HL-60/S4 (cell line): Measurements from ENCODE around the gene RPGR.

Experiments used
- in situ Hi-C: fragments of 300-500 bp; cut with MboI; formaldehyde crosslinking; loops from 2 replicates; pipeline ENCODE4 v1.14.3; 2022; ENCODE audit warnings: low sequenced_read_pairs

The RPGR gene, protein sequence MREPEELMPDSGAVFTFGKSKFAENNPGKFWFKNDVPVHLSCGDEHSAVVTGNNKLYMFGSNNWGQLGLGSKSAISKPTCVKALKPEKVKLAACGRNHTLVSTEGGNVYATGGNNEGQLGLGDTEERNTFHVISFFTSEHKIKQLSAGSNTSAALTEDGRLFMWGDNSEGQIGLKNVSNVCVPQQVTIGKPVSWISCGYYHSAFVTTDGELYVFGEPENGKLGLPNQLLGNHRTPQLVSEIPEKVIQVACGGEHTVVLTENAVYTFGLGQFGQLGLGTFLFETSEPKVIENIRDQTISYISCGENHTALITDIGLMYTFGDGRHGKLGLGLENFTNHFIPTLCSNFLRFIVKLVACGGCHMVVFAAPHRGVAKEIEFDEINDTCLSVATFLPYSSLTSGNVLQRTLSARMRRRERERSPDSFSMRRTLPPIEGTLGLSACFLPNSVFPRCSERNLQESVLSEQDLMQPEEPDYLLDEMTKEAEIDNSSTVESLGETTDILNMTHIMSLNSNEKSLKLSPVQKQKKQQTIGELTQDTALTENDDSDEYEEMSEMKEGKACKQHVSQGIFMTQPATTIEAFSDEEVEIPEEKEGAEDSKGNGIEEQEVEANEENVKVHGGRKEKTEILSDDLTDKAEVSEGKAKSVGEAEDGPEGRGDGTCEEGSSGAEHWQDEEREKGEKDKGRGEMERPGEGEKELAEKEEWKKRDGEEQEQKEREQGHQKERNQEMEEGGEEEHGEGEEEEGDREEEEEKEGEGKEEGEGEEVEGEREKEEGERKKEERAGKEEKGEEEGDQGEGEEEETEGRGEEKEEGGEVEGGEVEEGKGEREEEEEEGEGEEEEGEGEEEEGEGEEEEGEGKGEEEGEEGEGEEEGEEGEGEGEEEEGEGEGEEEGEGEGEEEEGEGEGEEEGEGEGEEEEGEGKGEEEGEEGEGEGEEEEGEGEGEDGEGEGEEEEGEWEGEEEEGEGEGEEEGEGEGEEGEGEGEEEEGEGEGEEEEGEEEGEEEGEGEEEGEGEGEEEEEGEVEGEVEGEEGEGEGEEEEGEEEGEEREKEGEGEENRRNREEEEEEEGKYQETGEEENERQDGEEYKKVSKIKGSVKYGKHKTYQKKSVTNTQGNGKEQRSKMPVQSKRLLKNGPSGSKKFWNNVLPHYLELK

DNA sequence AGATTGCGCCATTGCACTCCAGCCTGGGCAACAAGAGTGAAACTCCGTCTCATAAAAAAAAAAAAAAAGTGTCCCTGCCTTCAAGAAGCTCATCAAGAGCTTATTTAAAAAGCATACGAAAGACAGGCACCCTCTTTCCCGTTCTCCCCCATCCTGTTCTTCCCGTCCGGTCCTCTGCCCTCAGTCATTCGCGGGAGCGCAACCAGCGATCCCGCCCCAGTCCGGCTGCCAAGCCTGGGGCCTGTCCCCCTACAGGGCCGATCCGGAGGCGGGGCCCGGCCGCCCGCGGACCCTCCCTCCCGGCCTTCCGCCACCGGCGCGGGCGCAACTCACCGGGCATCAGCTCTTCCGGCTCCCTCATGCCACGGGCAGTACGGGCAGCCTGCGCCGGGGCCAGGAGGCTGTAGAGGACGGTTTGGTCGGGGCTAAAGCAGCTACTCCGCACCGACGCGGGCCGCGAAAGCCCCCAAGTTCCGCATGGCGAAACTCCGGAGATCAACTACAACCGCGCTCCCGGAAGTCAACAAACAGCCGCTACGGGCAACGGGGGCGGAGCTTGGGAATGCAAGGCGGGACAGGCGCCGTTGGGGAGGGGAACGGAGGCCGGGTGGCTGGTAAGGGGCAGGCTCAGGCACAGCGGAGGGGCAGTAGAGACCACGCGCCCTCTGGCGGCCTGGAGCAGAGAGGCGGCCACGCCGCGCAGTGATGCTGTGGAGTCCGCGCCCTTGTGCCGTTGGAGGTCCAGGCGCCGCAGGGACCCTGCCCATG lies at the start of gene RPGR:
RPGR (minus strand) TSS at position 503 of the 768 bp plus-strand sequence; CDS start at position 361, 142 bp downstream.
- in situ Hi-C loops = no loop called here

DNA sequence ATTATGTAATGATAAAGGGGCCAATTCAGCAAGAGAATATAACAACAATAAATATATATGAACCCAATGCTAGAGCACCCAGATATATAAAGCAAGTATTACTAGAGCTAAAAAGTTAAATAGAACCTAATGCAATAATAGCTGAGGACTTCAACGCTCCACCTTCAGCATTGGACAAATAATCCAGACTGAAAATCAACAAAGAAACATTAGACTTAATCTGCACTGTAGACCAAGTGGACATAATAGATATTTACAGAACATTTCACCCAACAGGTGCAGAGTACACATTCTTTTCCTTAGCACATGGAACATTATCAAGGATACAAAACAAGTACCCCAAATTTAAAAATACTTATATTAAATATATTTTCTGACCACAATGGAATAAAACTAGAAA lies 49.4 kb upstream of the RPGR start:
- in situ Hi-C loops = no loop called here

DNA sequence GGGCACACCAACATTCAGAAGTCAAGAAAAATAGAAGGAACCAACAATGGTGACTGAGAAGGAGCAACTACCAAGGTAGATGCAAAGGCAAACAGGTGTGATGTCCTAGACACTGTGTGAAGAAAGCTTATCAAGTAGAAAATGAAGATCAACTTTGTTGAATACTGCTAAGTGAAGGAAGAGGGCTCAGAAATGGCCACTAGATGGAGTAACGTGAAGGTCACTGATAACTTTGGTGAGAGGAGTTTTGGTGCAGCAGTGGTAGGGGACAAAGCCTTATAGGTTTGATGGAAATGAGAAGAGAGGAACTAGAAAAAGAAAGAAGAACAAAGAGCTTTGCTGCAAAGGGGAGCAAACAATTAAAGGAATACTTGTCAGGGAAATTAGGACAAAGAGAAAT lies 48.6 kb upstream of the RPGR start:
- in situ Hi-C loops = no loop called here

DNA sequence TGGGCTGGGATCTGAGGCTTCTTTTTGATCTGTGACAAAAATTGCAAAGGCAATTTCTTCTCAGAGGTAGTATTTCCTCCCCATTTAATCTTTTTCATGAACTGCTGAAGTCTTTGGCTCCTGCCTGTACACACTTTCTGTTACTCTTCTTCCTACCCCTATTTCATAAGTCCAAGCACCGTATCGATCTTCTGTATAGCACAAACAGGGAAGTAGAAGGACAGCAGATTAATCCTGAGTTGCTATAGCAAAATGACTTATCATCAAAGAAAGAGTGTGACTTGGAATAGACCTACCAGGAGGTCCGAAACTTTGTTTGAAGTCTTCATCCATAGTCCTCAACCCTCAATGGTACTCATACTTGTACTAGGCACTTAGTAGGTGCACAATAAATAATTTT lies 47.1 kb upstream of the RPGR start:
- in situ Hi-C loops = no loop called here

DNA sequence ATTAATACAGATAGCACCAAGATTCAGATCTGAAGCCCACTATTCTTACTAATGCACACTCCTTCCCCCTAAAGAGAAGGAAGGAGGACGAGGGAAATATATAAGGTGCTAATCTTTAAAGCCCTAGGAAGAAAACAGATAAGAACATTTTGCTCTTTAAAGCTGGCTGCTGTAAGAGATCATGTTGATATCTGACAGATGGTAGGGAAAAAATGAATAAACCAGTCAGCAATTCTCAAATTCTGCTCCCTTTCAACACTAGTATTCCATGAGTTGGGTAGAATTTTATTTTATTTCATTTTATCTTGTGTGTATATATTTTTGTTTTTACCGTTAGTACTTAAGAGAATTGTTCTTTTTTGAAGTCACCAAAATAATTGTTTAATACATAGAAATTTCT lies 44.3 kb upstream of the RPGR start:
- in situ Hi-C loops = no loop called here

DNA sequence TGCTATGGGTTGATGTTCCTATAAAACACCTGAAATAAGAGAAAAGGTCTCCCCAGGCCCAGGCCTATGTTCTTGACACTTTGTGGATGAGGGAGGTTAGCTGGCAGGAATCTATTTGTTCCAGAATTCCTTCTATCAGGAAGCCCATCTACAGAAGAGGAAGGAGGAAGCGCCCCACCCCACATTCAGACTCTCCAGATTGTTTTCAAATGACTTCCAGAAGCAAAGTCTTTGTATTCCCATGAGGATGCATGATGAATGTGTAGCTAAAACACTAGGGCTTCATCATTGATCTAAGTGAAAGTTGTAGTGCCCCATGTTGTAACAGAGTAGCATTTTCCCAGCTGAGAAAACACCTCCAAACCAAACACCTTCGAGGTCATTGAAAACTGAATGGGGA lies 41.5 kb upstream of the RPGR start:
- in situ Hi-C loops = no loop called here

DNA sequence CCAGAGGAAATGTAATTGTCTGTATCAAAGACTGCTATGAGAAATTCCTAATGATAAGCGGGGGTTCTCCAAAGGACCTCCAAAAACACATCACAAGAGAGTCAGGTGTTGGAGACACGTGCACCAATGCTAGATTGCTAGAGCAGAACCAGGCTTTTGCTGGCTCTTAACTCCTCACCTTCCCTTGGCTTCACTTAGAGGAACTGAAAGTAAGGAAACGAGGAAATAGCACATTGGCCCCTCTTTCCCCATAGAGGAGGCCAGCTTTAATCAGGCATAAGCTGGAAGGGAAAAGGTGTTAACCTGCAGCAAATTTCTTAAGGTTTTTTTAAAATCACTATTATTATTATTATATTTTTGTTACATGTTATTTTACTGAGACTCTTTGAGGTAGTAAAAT lies 38.6 kb upstream of the RPGR start:
- in situ Hi-C loops = no loop called here

DNA sequence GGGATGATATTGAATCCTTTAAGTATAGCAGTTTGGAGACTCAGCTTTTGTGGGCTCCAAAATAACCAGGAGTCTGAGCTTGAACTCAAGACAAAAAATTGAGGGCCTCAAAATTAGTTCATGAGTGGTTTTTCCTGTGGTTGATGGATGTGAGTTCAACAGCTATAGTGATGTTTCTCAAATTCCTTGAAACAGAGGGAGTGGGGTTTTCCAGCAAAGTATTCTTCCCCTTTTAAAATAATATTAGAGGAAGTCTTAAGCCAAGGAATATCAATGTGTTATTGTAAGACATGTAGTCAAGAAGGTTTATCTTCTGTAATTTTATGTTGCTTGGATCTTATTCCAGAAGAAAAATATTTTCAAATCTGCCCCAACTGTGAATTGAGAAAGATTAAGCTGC lies 35.7 kb upstream of the RPGR start:
- in situ Hi-C loops = no loop called here

DNA sequence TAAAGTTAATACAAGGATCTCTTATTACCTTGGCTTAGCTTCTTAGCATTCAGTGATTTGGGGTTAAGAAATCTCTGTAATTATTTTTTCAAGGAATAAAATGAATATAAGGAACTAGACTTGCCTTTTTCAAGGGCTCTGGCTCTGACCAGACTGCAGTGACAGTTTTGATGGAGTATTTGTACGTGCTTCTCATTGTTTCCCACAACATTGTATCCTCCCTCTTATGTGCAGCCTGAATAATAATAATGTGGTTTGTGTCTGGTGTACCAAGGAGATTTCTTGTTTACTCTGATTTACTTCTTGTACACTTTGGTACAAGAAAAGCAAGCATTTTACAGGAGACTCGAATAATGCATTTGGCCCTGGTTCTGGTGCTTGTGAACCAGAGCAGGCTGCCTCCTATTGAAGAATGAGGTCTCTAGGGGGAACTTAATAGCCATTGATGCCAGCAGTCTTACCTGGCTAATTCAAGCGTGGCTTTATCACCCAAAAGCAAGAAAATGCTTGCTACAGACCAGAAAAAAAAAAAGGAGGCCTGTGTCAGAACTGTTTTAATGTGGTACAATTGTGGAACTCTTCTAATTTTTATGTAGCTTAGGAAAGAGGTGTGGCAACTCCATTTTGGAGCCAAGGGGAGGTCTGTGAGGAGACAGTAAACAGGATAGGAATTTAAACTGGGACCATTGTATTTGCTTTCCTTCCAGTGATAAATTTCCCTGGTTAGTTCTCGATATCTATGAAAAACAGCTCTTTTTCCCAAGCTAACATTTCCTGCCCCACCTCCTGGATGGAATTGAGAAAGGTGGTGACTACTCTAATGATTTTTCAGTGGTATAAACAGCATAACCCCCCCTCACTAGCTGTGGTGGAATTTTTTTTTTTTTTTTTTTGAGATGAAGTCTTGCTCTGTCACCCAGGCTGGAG lies 30.7 kb upstream of the RPGR start:
- in situ Hi-C loops = no loop called here

DNA sequence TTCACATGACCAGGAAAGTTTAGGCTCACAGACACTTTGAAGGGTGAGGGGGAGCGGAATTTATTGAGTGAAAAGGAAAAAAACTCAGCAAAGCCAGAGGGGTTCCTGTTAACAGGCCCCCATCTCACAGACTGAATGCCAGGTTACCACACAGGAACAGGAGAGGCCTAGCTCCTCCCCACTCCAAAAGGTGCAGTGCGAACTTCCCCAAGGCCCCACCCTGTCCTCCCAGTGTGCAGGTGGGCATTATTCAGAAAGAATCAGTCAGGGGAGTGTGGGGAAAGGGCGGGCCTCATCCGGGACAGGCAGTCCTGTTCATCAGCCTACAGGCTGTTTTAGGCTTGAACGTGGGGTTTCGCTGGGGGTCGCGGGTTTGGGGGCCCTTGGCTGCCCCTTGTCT lies 29.1 kb upstream of the RPGR start:
- in situ Hi-C loops = no loop called here

DNA sequence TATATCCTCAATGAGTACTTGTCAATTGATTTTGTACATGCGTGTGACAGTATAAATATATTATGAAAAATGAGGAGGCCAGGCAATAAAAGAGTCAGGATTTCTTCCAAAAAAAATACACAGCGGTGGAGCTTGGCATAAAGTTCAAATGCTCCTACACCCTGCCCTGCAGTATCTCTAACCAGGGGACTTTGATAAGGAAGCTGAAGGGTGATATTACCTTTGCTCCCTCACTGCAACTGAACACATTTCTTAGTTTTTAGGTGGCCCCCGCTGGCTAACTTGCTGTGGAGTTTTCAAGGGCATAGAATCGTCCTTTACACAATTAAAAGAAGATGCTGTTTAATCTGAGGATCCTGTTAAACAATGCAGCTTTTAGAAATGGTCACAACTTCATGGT lies 25.1 kb upstream of the RPGR start, which contains the start of gene OTC:
OTC (plus strand) TSS at position 243 of the 400 bp plus-strand sequence; CDS start at position 336, 93 bp downstream.
- in situ Hi-C loops = no loop called here

DNA sequence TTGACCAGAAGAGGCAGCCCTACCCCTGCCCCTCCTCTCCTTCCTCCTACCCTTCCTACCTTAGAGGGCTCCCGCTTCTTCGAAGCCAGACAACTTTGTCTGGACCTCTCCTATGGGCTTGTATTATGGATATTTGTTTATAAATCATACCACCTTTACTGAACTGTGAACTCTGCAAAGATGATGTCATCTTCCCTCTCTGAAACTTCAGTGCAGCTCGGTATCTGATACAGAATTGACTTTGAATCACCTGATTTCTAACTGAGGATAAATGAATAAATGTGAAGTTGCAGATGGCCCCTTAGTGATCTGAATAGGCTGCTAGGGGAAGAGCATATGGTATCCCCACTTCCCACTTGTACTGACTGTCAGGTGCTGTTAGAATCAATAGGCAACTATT lies 24.0 kb upstream of the RPGR start:
- in situ Hi-C loops = no loop called here

DNA sequence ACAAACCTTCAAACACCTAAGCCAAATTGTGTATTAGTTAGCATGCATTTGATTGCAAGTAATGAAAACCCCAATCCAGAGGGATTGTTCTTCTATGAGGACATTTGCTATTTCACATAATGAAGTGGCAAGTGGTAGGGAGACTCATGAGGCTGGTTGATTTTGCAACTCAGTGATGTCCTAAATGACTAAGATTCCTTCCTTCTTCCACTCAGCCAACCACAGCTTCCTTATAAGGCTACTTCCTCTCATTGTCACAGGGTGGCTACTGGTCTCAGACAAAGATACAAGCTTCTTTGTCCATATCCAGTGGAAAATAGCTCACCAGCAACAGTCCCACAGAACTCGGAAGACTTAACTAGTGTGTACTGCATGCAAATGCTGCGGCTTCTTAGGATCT lies 19.8 kb upstream of the RPGR start:
- in situ Hi-C loops = no loop called here

DNA sequence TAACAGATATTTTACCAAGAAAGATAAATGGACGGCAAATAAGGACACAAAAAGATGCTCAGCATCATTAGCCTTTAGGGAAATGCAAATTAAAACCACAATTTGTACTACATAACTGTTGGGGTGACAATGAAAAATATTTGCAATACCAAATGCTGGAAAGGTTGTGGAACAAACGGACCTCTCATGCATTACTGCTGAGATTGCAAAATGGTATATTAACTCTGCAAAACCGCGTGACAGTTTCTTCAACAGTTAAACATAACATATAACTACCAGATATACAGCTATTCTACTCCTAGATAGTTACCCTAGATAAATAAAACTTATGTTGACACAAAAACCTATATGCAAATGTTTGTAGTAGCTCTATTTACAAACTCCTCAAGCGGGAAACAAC lies 18.8 kb upstream of the RPGR start:
- in situ Hi-C loops = no loop called here

DNA sequence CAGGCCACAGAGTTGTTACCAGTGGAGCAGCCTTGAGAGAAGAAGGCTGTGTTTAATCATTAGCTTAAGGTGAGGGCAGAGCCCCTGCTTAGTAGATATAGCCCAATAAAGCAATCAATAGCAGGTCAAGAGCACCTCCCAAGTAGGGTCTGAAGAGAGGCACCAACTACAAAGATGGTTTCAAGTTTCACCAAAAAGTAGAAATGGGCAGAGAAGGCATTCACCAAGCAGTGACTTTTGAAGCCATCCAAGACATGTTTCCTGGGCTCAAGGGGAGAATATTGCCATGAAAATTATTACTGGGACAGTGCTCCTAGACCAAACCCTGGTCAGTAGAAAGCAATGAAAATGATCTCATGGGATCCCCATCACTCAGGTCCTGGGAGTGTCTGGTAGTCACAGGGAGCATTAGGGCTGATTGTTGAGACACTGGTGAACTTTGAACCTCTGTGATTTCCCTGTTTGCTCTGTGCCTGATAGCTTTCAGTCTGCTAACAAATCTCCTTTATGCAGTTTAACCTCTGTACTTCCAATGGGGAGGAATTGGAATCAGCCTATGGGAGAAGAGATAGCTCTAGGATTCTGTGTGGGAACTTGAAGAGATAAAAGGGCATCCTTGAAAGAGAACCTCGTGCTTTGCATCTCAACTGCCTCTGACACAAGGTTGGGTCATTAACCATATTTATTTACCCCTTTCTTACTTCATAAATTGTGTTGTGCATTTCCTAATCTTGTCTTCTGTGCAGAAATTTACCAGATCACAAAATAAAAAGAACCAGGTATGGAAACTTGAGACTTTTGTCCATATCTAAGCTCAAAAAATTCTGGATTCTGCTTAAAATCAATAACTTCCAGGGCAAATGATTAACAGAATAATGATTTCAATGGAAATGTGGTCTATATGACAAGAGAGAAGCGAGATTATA lies 15.8 kb upstream of the RPGR start:
- in situ Hi-C loops = no loop called here

DNA sequence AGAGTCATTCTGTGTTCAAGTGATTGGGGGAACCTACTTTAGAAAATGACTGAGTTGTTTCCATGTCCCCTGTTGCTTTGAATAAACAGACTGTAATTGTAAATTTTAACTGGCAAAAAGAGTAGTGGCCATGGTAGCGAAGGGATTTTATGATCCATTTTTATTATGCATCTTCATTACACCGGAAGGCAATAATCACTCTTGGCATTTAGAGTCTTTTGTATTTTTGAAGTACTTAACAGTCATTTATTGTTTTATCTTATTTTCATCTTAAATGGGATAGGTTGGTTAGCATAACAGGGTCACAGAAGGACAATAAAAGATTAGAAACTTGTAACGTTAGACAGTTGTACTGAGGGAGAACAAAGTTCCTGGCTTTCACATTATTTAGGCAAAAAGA lies 14.1 kb upstream of the RPGR start:
- in situ Hi-C loops = no loop called here

DNA sequence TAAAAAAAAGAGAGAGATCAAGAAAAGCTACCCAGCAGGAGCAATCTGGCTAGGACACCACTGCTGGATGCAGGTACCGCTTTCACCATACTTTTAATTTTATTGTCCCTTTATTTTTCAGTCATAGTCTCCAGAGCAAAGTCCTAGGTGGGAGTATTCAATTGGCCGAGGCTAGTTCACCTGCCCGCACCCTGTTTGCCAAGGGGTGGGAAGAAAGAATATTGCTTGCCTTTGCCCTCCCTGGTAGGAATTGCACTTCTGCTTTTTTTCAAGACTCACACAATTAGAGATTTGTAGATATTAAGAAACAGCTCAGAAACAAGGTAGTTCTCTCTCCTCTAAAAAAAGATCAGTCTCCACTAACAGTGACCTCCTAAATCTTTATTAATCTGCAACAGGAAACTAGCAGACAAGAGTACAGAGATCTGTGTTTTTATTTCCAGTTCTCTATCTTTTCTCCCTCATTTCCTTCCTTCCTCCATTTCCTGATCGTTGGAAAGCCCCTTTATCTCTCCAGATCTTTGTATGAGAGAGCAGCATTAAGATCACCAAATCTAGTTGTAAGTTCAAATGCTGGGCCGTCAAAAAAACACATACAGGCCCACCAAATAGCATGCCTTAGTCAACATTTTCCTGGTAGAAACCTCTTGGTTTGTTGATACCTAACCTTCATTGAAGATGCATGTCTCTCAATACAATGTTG lies 9.4 kb upstream of the RPGR start:
- in situ Hi-C loops = no loop called here

DNA sequence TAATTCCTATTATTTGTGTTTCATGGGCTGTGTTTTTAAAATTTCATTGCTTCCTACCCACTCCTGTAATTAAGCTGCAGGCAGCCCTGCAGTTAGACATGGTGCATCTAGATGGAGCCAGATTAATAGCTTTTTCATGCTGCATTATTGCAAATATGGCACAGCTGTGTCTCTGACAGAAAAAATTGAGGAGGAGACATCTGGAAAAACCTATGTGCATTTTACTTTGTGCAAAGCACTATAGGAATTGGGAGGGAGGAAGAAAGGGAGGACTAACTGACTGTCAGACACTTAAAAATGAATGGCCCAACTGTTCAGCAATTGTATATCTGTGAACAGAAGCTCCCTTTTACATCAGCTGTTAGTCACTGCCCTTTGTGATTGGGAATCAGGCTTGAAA lies 8.1 kb upstream of the RPGR start:
- in situ Hi-C loops = no loop called here
